KBM-7 (cell line): ENCODE results near the gene C12orf56.
"Not testable (repeated sequence)": the region's sequence is repeated elsewhere in the genome, so short reads cannot be mapped to it uniquely, and the experiment has no call there.

Experiments
- DNase-seq: peaks from one replicate; pipeline ENCODE4 v3.0.0-alpha.2; 2015
- in situ Hi-C: fragments of 300-500 bp; cut with MboI; formaldehyde crosslinking; loops from 2 replicates; pipeline ENCODE4 v1.14.3; 2020; ENCODE audit warnings: low sequenced_read_pairs, low pct_unique_long_range_greater_than_20kb, mixed read lengths

Gene C12orf56

GRCh38 chr12:64323006-64323405 lies 67.6 kb downstream of the C12orf56 start:
- in situ Hi-C loops = no loop called here
- DNase-seq = no peak

- in situ Hi-C loops = no loop called here
- no peak for DNase-seq
Observed at GRCh38 chr12:64320611-64321010, 69.9 kb downstream of the C12orf56 start.

- in situ Hi-C loops, DNase-seq: not testable (repeated sequence)
Observed at GRCh38 chr12:64319540-64320225, 70.9 kb downstream of the C12orf56 start.

- in situ Hi-C loops = no loop called here
- no peak for DNase-seq
Observed at GRCh38 chr12:64318605-64319004, 72.0 kb downstream of the C12orf56 start.

- DNase-seq = no peak
- in situ Hi-C loops = no loop called here
Observed at GRCh38 chr12:64311877-64312276, 78.7 kb downstream of the C12orf56 start.

GRCh38 chr12:64304571-64304970 lies 86.0 kb downstream of the C12orf56 start:
- DNase-seq = no peak

GRCh38 chr12:64299628-64300027 lies 90.9 kb downstream of the C12orf56 start:
- DNase-seq = peak; percentile 12
- in situ Hi-C loops = no loop called here

More at GRCh38 chr12:64304571-64304970, 86.0 kb downstream of the C12orf56 start:
- in situ Hi-C loops = no loop called here

- in situ Hi-C loops = no loop called here
- DNase-seq = no peak
Observed at GRCh38 chr12:64296301-64296700, 94.3 kb downstream of the C12orf56 start.

- in situ Hi-C loops = no loop called here
- no peak for DNase-seq
Observed at GRCh38 chr12:64293654-64294364, 96.7 kb downstream of the C12orf56 start.

- DNase-seq, in situ Hi-C loops: not testable (repeated sequence)
Observed at GRCh38 chr12:64293174-64293573, 97.4 kb downstream of the C12orf56 start.

GRCh38 chr12:64286521-64286920 lies 104.0 kb downstream of the C12orf56 start:
- DNase-seq = no peak

GRCh38 chr12:64284256-64284655 lies 106.3 kb downstream of the C12orf56 start:
- in situ Hi-C loops = no loop called here

More at GRCh38 chr12:64286521-64286920, 104.0 kb downstream of the C12orf56 start:
- in situ Hi-C loops = no loop called here

GRCh38 chr12:64278421-64278820 lies 112.1 kb downstream of the C12orf56 start:
- in situ Hi-C loops = no loop called here
- no peak for DNase-seq

More at GRCh38 chr12:64284256-64284655, 106.3 kb downstream of the C12orf56 start:
- DNase-seq = no peak

- in situ Hi-C loops = loop anchor here (25.0 kb wide), 1 partner anchor 1186 kb away; no protein-coding TSS in a partner anchor
- DNase-seq = peak; percentile 60
Observed at GRCh38 chr12:64273527-64274403, 116.8 kb downstream of the C12orf56 start.

- DNase-seq = no peak
- in situ Hi-C loops = loop anchor here (25.0 kb wide), 1 partner anchor 1183 kb away; no protein-coding TSS in a partner anchor
Observed at GRCh38 chr12:64270411-64270810, 120.1 kb downstream of the C12orf56 start.

GRCh38 chr12:64269161-64269560 lies 121.4 kb downstream of the C12orf56 start:
- in situ Hi-C loops = loop anchor here (25.0 kb wide), 1 partner anchor 1182 kb away; no protein-coding TSS in a partner anchor

GRCh38 chr12:64268409-64268808 lies 122.1 kb downstream of the C12orf56 start:
- DNase-seq = no peak
- in situ Hi-C loops = loop anchor here (25.0 kb wide), 1 partner anchor 1181 kb away; no protein-coding TSS in a partner anchor

More at GRCh38 chr12:64269161-64269560, 121.4 kb downstream of the C12orf56 start:
- no peak for DNase-seq

GRCh38 chr12:64265839-64266238 lies 124.7 kb downstream of the C12orf56 start:
- peak; percentile 43 for DNase-seq
- in situ Hi-C loops = loop anchor here (25.0 kb wide), 1 partner anchor 1179 kb away; no protein-coding TSS in a partner anchor

- in situ Hi-C loops = loop anchor here (25.0 kb wide), 1 partner anchor 1175 kb away; no protein-coding TSS in a partner anchor
Observed at GRCh38 chr12:64261813-64262212, 128.7 kb downstream of the C12orf56 start.

More at GRCh38 chr12:64261813-64262212, 128.7 kb downstream of the C12orf56 start:
- no peak for DNase-seq
